SU-DHL-6 (cell line): Measurements from ENCODE around the gene USP24.

Experiments used
- H2AFZ ChIP-seq: fragments of 200-600 bp; sonication (generic); 2 replicates; pipeline ENCODE4 v1.6.1; 2014; ENCODE audit warnings: low read depth, mild to moderate bottlenecking, moderate library complexity, mixed read lengths, antibody characterized with exemption, low read length; ENCODE audit not compliant: severe bottlenecking
- H3F3A ChIP-seq: fragments of 200-600 bp; shearing (Covaris generic); 2 replicates; pipeline ENCODE4 v1.6.0; 2016; ENCODE audit warnings: antibody characterized with exemption, mild to moderate bottlenecking; ENCODE audit not compliant: insufficient read depth
- H3K27ac ChIP-seq: fragments of 200-600 bp; sonication (generic); 2 replicates; pipeline ENCODE4 v1.5.1; 2016; ENCODE audit warnings: low read depth, mild to moderate bottlenecking, low read length, moderate library complexity, mixed read lengths
- H3K27me3 ChIP-seq: fragments of 200-600 bp; sonication (generic), shearing (Covaris generic); 2 replicates; pipeline ENCODE4 v1.6.0; 2014; ENCODE audit warnings: mild to moderate bottlenecking, low read length
- H3K36me3 ChIP-seq: fragments of 200-600 bp; sonication (generic); 2 replicates; pipeline ENCODE4 v1.6.1; 2014; ENCODE audit warnings: mild to moderate bottlenecking, low read length, mixed read lengths
- H3K4me2 ChIP-seq: fragments of 300-600, 200-600 bp; shearing (Covaris generic), sonication (generic); 2 replicates; pipeline ENCODE4 v1.6.0; 2014; ENCODE audit warnings: low read length, low read depth, mild to moderate bottlenecking; ENCODE audit not compliant: poor library complexity, severe bottlenecking
- H3K4me3 ChIP-seq: fragments of 200-600 bp; sonication (generic); 2 replicates; pipeline ENCODE4 v1.5.1; 2014; ENCODE audit warnings: antibody characterized with exemption, low read length, mild to moderate bottlenecking, mixed read lengths; ENCODE audit not compliant: insufficient read depth, poor library complexity, severe bottlenecking
- H3K79me2 ChIP-seq: fragments of 200-600 bp; sonication (generic); 2 replicates; pipeline ENCODE4 v1.6.1; 2014; ENCODE audit warnings: mild to moderate bottlenecking, low read length, moderate library complexity; ENCODE audit not compliant: insufficient read depth
- H3K9ac ChIP-seq: fragments of 200-600 bp; sonication (generic); 2 replicates; pipeline ENCODE4 v1.7.0; 2014; ENCODE audit warnings: mild to moderate bottlenecking, low read length
- H3K9me2 ChIP-seq: fragments of 200-600 bp; sonication (generic); replicated peaks from 2 replicates; pipeline ENCODE4 v1.6.1; 2014; ENCODE audit warnings: low read length; ENCODE audit not compliant: insufficient read depth
- H3K9me3 ChIP-seq: fragments of 200-600 bp; sonication (generic); 2 replicates; pipeline ENCODE4 v1.6.1; 2014; ENCODE audit warnings: low read length, mixed read lengths; ENCODE audit not compliant: insufficient read depth
- H4K20me1 ChIP-seq: fragments of 200-600 bp; sonication (generic); 2 replicates; pipeline ENCODE4 v1.6.1; 2014; ENCODE audit warnings: low read depth, mild to moderate bottlenecking, antibody characterized with exemption, low read length, moderate library complexity, mixed read lengths
- EZH2phosphoT487 ChIP-seq: fragments of 200-600 bp; sonication (generic), shearing (Covaris generic); conservative IDR thresholded peaks from 2 replicates; pipeline ENCODE4 v1.6.1; 2018; ENCODE audit warnings: mild to moderate bottlenecking, antibody characterized with exemption, low read length, moderate library complexity, mixed read lengths
- TF ChIP-seq, protein P1 (sequence below): fragments of 200-600 bp; sonication (generic); IDR thresholded peaks from one replicate; pipeline ENCODE4 v1.5.1; 2017; ENCODE audit warnings: antibody characterized with exemption, mild to moderate bottlenecking, low read length, moderate library complexity; ENCODE audit not compliant: insufficient read depth, poor library complexity, severe bottlenecking

The USP24 gene

DNA sequence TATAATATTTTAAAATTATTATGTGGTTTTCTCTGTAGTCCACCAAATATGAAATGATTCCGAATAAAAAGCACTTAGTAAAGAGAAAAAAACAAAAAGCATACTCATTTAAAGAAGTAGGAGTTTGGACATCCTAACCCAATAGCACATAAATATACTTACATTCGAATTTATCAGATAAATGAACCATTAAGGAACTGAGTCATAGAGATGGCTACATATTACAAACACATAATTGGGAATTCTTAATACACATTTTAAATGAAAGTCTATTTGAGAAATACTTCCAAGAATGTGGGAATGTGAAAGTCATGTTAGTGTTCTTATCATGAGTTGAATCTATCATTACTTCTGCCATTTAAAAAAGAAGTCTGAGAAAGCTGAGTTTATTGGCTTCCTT is 75.0 kb downstream of the USP24 start:
- H3K36me3 ChIP-seq = peaks cover 29% of the 10 kb centered on the region; the same call in 1 of the 2 replicates
- no peaks in the 10 kb centered on the region for H3K9me3 ChIP-seq
- H3F3A ChIP-seq = no peaks in the 10 kb centered on the region
- TF ChIP-seq EZH2phosphoT487 = no peak
- TF ChIP-seq, protein P1, sequence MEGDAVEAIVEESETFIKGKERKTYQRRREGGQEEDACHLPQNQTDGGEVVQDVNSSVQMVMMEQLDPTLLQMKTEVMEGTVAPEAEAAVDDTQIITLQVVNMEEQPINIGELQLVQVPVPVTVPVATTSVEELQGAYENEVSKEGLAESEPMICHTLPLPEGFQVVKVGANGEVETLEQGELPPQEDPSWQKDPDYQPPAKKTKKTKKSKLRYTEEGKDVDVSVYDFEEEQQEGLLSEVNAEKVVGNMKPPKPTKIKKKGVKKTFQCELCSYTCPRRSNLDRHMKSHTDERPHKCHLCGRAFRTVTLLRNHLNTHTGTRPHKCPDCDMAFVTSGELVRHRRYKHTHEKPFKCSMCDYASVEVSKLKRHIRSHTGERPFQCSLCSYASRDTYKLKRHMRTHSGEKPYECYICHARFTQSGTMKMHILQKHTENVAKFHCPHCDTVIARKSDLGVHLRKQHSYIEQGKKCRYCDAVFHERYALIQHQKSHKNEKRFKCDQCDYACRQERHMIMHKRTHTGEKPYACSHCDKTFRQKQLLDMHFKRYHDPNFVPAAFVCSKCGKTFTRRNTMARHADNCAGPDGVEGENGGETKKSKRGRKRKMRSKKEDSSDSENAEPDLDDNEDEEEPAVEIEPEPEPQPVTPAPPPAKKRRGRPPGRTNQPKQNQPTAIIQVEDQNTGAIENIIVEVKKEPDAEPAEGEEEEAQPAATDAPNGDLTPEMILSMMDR = no peak
- no peaks in the 10 kb centered on the region for H3K27me3 ChIP-seq
- no peaks in the 10 kb centered on the region for H3K9me2 ChIP-seq
- no peaks in the 10 kb centered on the region for H4K20me1 ChIP-seq
- H3K9ac ChIP-seq = no peak overlapping the region
- H3K4me2 ChIP-seq = no peak overlapping the region
- no peak overlapping the region for H3K27ac ChIP-seq
- no peak overlapping the region for H3K4me3 ChIP-seq
- no peak overlapping the region for H2AFZ ChIP-seq
- no peaks in the 10 kb centered on the region for H3K79me2 ChIP-seq

DNA sequence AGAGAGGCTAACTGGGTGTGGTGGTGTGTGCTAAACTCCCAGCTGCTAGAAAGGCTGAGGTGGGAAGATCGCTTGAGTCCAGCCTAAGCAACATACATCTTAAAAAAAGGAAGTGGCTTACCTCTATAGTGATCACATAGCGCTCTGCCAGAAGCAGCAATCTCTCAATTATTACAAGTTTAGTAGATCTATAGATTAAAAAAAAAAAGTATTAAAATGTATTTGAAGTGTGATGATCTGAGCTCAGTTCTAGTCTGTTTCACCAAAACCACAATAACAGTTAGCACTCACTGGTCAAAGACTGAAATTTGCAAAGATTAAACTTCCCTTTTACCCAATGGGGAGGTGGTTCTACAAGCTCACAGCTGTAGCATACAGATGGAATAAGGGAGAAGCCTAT is 76.3 kb downstream of the USP24 start:
- no peak overlapping the region for H3K27ac ChIP-seq
- no peaks in the 10 kb centered on the region for H3K9me3 ChIP-seq
- no peaks in the 10 kb centered on the region for H4K20me1 ChIP-seq
- no peaks in the 10 kb centered on the region for H3K9me2 ChIP-seq
- H3K4me2 ChIP-seq = no peak overlapping the region
- TF ChIP-seq, protein P1 = no peak
- no peak for TF ChIP-seq EZH2phosphoT487
- H3K9ac ChIP-seq = no peak overlapping the region
- H3K27me3 ChIP-seq = no peaks in the 10 kb centered on the region
- peaks cover 26% of the 10 kb centered on the region; the same call in 1 of the 2 replicates for H3K36me3 ChIP-seq
- H2AFZ ChIP-seq = no peak overlapping the region
- no peaks in the 10 kb centered on the region for H3K79me2 ChIP-seq
- no peak overlapping the region for H3K4me3 ChIP-seq
- no peaks in the 10 kb centered on the region for H3F3A ChIP-seq

DNA sequence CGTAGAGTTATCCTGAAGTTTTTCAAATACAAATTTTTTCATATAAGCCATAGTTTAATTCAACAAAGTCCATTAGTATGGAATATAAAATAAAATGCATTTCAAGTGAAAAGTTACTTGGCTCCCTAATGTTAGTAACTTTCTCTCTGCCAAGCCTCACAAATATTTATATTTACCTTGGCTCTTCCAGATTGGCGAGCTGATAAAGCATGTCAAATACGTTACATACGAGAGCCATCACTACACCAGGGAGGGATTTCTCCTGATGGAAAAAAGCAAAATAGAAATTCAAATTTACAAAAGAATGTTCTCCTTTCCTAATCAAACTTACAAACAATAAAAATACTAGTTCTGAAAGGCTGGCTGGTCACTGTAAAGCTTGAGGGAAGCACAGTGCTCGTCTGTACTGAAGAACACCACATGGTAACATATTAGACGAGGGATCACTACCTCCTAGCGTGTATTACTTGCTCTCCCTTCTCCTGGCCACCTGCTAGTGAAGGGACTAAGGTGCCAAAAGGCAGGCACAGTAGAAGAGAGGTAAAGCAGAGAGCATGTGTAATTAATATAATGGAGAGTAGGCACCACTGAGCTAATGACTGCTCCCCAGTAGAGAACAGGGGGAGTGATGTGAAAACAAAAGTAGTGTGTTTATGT is 80.9 kb downstream of the USP24 start:
- H3K9me3 ChIP-seq = no peaks in the 10 kb centered on the region
- H3K27me3 ChIP-seq = no peaks in the 10 kb centered on the region
- TF ChIP-seq, protein P1 = no peak
- TF ChIP-seq EZH2phosphoT487 = no peak
- H4K20me1 ChIP-seq = no peaks in the 10 kb centered on the region
- H3K4me3 ChIP-seq = no peak overlapping the region
- no peaks in the 10 kb centered on the region for H3K79me2 ChIP-seq
- H3K4me2 ChIP-seq = no peak overlapping the region
- H3K9ac ChIP-seq = no peak overlapping the region
- H3K27ac ChIP-seq = no peak overlapping the region
- H3F3A ChIP-seq = no peaks in the 10 kb centered on the region
- H2AFZ ChIP-seq = no peak overlapping the region
- no peaks in the 10 kb centered on the region for H3K9me2 ChIP-seq
- H3K36me3 ChIP-seq = peaks cover 41% of the 10 kb centered on the region; the same call in 1 of the 2 replicates
